HepG2 (cell line): Measurements from ENCODE around the gene GH2. TPM values are rescaled to one million over a fixed set of nuclear protein-coding genes. Genes with fewer than 3 reads are reported as not detected.

Experiments
- ARID2 ChIP-seq: sonication (generic); formaldehyde crosslinking; IDR thresholded peaks from 2 replicates; pipeline ENCODE4 v1.8.1; 2022; ENCODE audit warnings: mild to moderate bottlenecking, missing genetic modification reagents, borderline replicate concordance
- EED ChIP-seq: sonication (generic); formaldehyde crosslinking; IDR thresholded peaks from 2 replicates; pipeline ENCODE4 v1.5.0; 2020; ENCODE audit warnings: mild to moderate bottlenecking, missing genetic modification reagents
- HDAC2 ChIP-seq: sonication (generic); formaldehyde crosslinking; IDR thresholded peaks from 2 replicates; pipeline ENCODE4 v1.4.0; 2020; ENCODE audit warnings: missing genetic modification reagents
- HDAC6 ChIP-seq: fragments of 200-600 bp; sonication (generic); IDR thresholded peaks from 2 replicates; pipeline ENCODE4 v1.7.0; 2017; ENCODE audit warnings: mild to moderate bottlenecking, antibody characterized with exemption, low read length, low read depth
- HMG20A ChIP-seq: IDR thresholded peaks from 2 replicates; pipeline ENCODE4 v1.6.1; 2016; ENCODE audit warnings: borderline replicate concordance
- KDM5A ChIP-seq: fragments of 200-600 bp; sonication (generic); IDR thresholded peaks from 2 replicates; pipeline ENCODE4 v1.7.0; 2018; ENCODE audit warnings: antibody characterized with exemption, mild to moderate bottlenecking, low read length, borderline replicate concordance
- MEIS1 ChIP-seq: sonication (generic); formaldehyde crosslinking; IDR thresholded peaks from 2 replicates; pipeline ENCODE4 v1.9.0; 2021; ENCODE audit warnings: mild to moderate bottlenecking, missing genetic modification reagents, moderate library complexity, borderline replicate concordance
- NFIB ChIP-seq: sonication (generic); formaldehyde crosslinking; IDR thresholded peaks from 2 replicates; pipeline ENCODE4 v1.9.0; 2021; ENCODE audit warnings: missing genetic modification reagents, mild to moderate bottlenecking, borderline replicate concordance
- PHB2 ChIP-seq: fragments of 450-650 bp; IDR thresholded peaks from 2 replicates; pipeline ENCODE4 v1.6.1; 2018; ENCODE audit not compliant: partially characterized antibody
- REXO4 ChIP-seq: sonication (generic); formaldehyde crosslinking; IDR thresholded peaks from 2 replicates; pipeline ENCODE4 v1.8.0; 2022; ENCODE audit warnings: missing genetic modification reagents, mild to moderate bottlenecking, borderline replicate concordance
- SRSF4 ChIP-seq: fragments of 200-400 bp; formaldehyde crosslinking; IDR thresholded peaks from one replicate; pipeline ENCODE4 v1.6.1; 2018; ENCODE audit warnings: mild to moderate bottlenecking, low read depth, low read length, moderate library complexity; ENCODE audit not compliant: poor library complexity, severe bottlenecking
- TCF12 ChIP-seq, 2 experiments: fragments of 450-650 bp in 1 of 2; sonication (generic) in 1 of 2; formaldehyde crosslinking in 1 of 2; IDR thresholded peaks; 2 replicates each; pipeline versions ENCODE4 v1.6.1 to v1.8.0; 2017 to 2022; ENCODE audit warnings: antibody characterized with exemption in 1 of 2, mild to moderate bottlenecking in 1 of 2, missing genetic modification reagents in 1 of 2, moderate library complexity in 1 of 2
- TMF1 ChIP-seq: sonication (generic); formaldehyde crosslinking; IDR thresholded peaks from 2 replicates; pipeline ENCODE4 v1.8.1; 2022; ENCODE audit warnings: low read depth, missing genetic modification reagents
- XBP1 ChIP-seq: sonication (generic); formaldehyde crosslinking; IDR thresholded peaks from 2 replicates; pipeline ENCODE4 v1.5.0; 2020; ENCODE audit warnings: missing genetic modification reagents
- ZNF180 ChIP-seq: sonication (generic); formaldehyde crosslinking; IDR thresholded peaks from 2 replicates; pipeline ENCODE4 v1.4.0; 2020; ENCODE audit warnings: low read depth, missing genetic modification reagents, borderline replicate concordance
- ZNF670 ChIP-seq: sonication (generic); formaldehyde crosslinking; IDR thresholded peaks from 2 replicates; pipeline ENCODE4 v1.8.0; 2022; ENCODE audit warnings: mild to moderate bottlenecking, missing genetic modification reagents, borderline replicate concordance
- ZNF761 ChIP-seq: sonication (generic); formaldehyde crosslinking; conservative IDR thresholded peaks from 2 replicates; pipeline ENCODE4 v1.4.0; 2020; ENCODE audit warnings: mild to moderate bottlenecking, missing genetic modification reagents
- polyA plus RNA-seq, 8 experiments: library from polyadenylated mRNA; depleted of rRNA in 3 of 8; stranded (reverse) in 7 of 8; unstranded in 1 of 8; fragments of >200 nt; fragmentation: Illumina TruSeq in 4 of 8; extraction: Trizol in 4 of 8; gene quantifications; 2 replicates each; pipeline versions ENCODE4 v1.2.1 to v1.2.3, GENCODE V29; 2011 to 2016; ENCODE audit warnings: low read depth in 4 of 8, missing spikeins in 1 of 8, mixed read lengths in 1 of 8; ENCODE audit not compliant: insufficient read depth in 1 of 8
- total RNA-seq, 5 experiments: library from RNA; depleted of rRNA; stranded (reverse); fragments of >200 nt; fragmentation: Illumina TruSeq; extraction: Trizol; gene quantifications; 2 replicates each; pipeline ENCODE4 v1.2.3, GENCODE V29; 2016; ENCODE audit warnings: low read depth in 1 of 5
- TF ChIP-seq, protein P1 (sequence below): sonication (generic); formaldehyde crosslinking; IDR thresholded peaks from 2 replicates; pipeline ENCODE4 v1.9.0; 2021; ENCODE audit warnings: missing genetic modification reagents, borderline replicate concordance
- TF ChIP-seq, protein P2 (sequence below): sonication (generic); formaldehyde crosslinking; IDR thresholded peaks from 2 replicates; pipeline ENCODE4 v1.9.0; 2022; ENCODE audit warnings: missing genetic modification reagents, mild to moderate bottlenecking, borderline replicate concordance
- TF ChIP-seq, protein P3 (sequence below): sonication (generic); formaldehyde crosslinking; conservative IDR thresholded peaks from 2 replicates; pipeline ENCODE4 v1.8.0; 2022; ENCODE audit warnings: low read depth, missing genetic modification reagents

The GH2 gene
- total and polyA plus RNA-seq, 2 of the 13 experiments (the other 11 are each of a cell fraction or from before 2014, with no cell fraction given), result not detected

DNA sequence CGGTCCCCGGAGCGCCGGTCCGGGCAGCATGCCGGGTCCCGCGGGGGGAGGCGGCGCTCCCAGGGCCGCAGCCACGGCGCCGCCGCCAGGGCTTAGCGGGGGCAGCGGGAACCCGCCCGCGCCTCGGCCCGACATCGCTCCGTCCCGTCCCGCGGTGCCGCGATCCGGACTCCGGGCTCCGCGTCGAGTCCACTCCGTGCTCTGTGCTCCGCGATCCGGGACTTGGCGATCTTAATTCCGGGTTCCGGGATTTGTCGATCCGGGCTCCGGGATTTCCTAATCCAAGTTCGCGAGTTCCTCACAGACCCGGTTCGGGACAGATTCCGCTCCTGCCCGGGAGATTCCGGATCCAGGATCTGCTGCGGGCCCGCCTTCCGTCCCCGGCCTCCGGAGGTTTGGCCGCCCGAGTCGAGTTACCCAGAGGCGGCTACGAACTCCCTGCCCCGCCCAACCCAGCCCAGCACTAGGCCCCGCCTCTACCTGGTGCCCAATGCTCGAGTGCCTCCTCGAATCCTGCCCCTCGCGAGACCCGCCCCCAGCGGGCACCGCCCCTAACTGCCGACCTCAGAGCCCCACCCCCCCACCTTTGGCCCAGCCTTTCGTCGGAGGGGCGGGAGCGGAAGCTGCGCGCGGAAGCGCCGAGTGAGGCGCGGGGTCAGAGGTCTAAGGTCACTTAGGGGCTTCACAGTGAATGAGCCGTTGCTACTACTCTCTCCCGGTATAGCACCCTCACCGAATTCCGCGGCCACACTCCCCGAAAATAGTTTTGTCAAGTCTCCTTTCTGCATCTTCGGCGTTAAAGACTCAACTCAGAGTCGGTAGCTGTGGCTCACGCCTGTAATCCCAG lies 39.0 kb downstream of the GH2 start, which contains the start of gene SMARCD2 (continued):
- TF ChIP-seq REXO4 (CRISPR knock-in tag), result 0 out of 2 replicates have a peak, but pooled peaks have one; percentile 63
- TF ChIP-seq ZNF761 (CRISPR knock-in tag), result peak; percentile 90
- TF ChIP-seq XBP1 (CRISPR knock-in tag), result peak; percentile 83
- TF ChIP-seq PHB2, result no peak
- TF ChIP-seq MEIS1, result no peak; the same call in 1 of the 2 replicates
- peak; percentile 74; the same call in 1 of the 2 replicates for TF ChIP-seq KDM5A
- TF ChIP-seq ARID2 (CRISPR knock-in tag), result peak; percentile 98
- TF ChIP-seq, protein P1, sequence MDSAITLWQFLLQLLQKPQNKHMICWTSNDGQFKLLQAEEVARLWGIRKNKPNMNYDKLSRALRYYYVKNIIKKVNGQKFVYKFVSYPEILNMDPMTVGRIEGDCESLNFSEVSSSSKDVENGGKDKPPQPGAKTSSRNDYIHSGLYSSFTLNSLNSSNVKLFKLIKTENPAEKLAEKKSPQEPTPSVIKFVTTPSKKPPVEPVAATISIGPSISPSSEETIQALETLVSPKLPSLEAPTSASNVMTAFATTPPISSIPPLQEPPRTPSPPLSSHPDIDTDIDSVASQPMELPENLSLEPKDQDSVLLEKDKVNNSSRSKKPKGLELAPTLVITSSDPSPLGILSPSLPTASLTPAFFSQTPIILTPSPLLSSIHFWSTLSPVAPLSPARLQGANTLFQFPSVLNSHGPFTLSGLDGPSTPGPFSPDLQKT (CRISPR knock-in tag), result peak; percentile 77; the same call in 1 of the 2 replicates
- TF ChIP-seq ZNF670 (CRISPR knock-in tag), result peak; percentile 87; the same call in 1 of the 2 replicates
- no peak for TF ChIP-seq NFIB (CRISPR knock-in tag)
- peak; percentile 79 for TF ChIP-seq EED (CRISPR knock-in tag)
- TF ChIP-seq, protein P2, sequence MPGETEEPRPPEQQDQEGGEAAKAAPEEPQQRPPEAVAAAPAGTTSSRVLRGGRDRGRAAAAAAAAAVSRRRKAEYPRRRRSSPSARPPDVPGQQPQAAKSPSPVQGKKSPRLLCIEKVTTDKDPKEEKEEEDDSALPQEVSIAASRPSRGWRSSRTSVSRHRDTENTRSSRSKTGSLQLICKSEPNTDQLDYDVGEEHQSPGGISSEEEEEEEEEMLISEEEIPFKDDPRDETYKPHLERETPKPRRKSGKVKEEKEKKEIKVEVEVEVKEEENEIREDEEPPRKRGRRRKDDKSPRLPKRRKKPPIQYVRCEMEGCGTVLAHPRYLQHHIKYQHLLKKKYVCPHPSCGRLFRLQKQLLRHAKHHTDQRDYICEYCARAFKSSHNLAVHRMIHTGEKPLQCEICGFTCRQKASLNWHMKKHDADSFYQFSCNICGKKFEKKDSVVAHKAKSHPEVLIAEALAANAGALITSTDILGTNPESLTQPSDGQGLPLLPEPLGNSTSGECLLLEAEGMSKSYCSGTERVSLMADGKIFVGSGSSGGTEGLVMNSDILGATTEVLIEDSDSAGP (CRISPR knock-in tag), result peak; percentile 88
- peak; percentile 98 for TF ChIP-seq TMF1 (CRISPR knock-in tag)
- no peak for TF ChIP-seq TCF12 (IDR thresholded peaks at IDR 0.05)
- TF ChIP-seq TCF12 (CRISPR knock-in tag; IDR thresholded peaks at IDR 0.05), result peak; percentile 78
- TF ChIP-seq HDAC6, result no peak
- TF ChIP-seq ZNF180 (CRISPR knock-in tag), result no peak; the same call in 1 of the 2 replicates
- no peak; the same call in none of the 2 replicates for TF ChIP-seq HMG20A (CRISPR knock-in tag)
- peak; percentile 100 for TF ChIP-seq SRSF4
- TF ChIP-seq, protein P3, sequence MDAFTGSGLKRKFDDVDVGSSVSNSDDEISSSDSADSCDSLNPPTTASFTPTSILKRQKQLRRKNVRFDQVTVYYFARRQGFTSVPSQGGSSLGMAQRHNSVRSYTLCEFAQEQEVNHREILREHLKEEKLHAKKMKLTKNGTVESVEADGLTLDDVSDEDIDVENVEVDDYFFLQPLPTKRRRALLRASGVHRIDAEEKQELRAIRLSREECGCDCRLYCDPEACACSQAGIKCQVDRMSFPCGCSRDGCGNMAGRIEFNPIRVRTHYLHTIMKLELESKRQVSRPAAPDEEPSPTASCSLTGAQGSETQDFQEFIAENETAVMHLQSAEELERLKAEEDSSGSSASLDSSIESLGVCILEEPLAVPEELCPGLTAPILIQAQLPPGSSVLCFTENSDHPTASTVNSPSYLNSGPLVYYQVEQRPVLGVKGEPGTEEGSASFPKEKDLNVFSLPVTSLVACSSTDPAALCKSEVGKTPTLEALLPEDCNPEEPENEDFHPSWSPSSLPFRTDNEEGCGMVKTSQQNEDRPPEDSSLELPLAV (CRISPR knock-in tag), result peak; percentile 96
- TF ChIP-seq HDAC2, result peak; percentile 67
